Measurements from ENCODE around the gene HOXA1.

HOXA1 gene

GRCh38 chr7:27116962-27117886 is 21.4 kb upstream of the HOXA1 start:
- DNase-seq (ENCODE audit: low spot score), result no peak

GRCh38 chr7:27116031-27116961 is 20.5 kb upstream of the HOXA1 start:
- no peak for DNase-seq (ENCODE audit: low spot score)

GRCh38 chr7:27115221-27116026 is 19.6 kb upstream of the HOXA1 start:
- DNase-seq (ENCODE audit: low spot score), result no peak

- DNase-seq (ENCODE audit: low spot score), result no peak
Observed at GRCh38 chr7:27114881-27115220, 19.1 kb upstream of the HOXA1 start.

GRCh38 chr7:27113991-27114769 is 18.4 kb upstream of the HOXA1 start:
- DNase-seq (ENCODE audit: low spot score), result no peak

- no peak for DNase-seq (ENCODE audit: low spot score)
Observed at GRCh38 chr7:27112955-27113949, 17.5 kb upstream of the HOXA1 start.

- DNase-seq (ENCODE audit: low spot score), result no peak
Observed at GRCh38 chr7:27112361-27112760, 16.6 kb upstream of the HOXA1 start.

- DNase-seq (ENCODE audit: low spot score), result no peak
Observed at GRCh38 chr7:27111751-27112277, 16.0 kb upstream of the HOXA1 start.

GRCh38 chr7:27111042-27111750 is 15.4 kb upstream of the HOXA1 start:
- no peak for DNase-seq (ENCODE audit: low spot score)

GRCh38 chr7:27110186-27111031 is 14.6 kb upstream of the HOXA1 start:
- DNase-seq (ENCODE audit: low spot score), result no peak

GRCh38 chr7:27109466-27110185 is 13.8 kb upstream of the HOXA1 start:
- DNase-seq (ENCODE audit: low spot score), result no peak

GRCh38 chr7:27108390-27109127 is 12.8 kb upstream of the HOXA1 start:
- DNase-seq (ENCODE audit: low spot score), result no peak

GRCh38 chr7:27107391-27108381 is 11.9 kb upstream of the HOXA1 start:
- DNase-seq (ENCODE audit: low spot score), result no peak

GRCh38 chr7:27106901-27107240 is 11.1 kb upstream of the HOXA1 start:
- no peak for DNase-seq (ENCODE audit: low spot score)

GRCh38 chr7:27106181-27106900 is 10.5 kb upstream of the HOXA1 start:
- no peak for DNase-seq (ENCODE audit: low spot score)
